Measurements from ENCODE around the gene MAPK8IP1. TPM values are rescaled to one million over a fixed set of nuclear protein-coding genes. Genes with fewer than 3 reads are reported as not detected.
A peak's percentile ranks its signal among the peaks of the same experiment; 100 is the strongest.

Gene MAPK8IP1
- total RNA-seq, 1 experiment from 2014 or later, result 13.6 TPM

DNA sequence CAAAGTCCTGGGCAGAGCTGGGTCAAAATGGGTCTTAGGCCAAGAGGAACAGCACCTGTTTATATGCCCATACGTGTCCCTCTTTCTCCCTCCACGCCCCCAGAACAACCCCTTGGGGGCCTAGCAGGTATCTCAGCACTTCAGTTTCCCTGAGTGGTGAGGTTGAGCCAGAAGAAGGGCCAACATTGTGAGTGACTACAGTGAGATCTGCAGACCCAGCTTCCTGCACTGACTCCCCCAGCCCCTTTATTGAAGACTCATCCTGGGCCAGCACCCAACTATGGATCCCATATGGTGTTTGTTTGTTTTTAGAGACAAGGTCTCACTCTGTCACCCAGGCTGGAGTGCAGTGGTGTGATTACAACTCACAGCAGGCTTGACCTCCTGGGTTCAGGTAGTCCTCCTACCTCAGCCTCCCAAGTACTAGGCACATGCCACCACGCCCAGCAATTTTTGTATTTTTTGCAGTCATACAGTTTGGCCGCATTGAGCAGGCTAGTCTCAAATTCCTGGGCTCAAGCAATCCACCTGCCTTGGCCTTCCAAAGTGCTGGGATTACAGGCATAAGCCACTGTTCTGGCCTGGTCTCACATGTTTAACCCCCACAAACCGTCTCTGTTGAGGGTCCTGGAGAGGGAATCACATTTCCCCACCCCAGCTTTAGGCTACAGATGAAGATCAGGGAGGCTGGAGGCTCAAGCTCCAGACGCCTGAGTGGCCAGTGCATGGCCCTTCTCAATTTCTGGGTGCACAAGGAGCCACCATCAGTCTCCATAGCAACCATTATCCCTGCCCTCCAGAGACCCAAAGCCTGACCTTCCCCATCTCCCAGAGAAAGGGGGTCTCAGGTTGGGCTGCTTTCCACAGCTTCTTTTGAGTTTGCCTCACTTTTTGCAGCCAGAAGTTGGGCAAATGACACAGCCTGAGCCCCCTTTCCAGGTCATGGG lies 35.4 kb downstream of the MAPK8IP1 start:
- TF ChIP-seq EZH2 (IDR thresholded peaks at IDR 0.05; ENCODE audit: low read depth), result no peak
- TF ChIP-seq, protein P1, sequence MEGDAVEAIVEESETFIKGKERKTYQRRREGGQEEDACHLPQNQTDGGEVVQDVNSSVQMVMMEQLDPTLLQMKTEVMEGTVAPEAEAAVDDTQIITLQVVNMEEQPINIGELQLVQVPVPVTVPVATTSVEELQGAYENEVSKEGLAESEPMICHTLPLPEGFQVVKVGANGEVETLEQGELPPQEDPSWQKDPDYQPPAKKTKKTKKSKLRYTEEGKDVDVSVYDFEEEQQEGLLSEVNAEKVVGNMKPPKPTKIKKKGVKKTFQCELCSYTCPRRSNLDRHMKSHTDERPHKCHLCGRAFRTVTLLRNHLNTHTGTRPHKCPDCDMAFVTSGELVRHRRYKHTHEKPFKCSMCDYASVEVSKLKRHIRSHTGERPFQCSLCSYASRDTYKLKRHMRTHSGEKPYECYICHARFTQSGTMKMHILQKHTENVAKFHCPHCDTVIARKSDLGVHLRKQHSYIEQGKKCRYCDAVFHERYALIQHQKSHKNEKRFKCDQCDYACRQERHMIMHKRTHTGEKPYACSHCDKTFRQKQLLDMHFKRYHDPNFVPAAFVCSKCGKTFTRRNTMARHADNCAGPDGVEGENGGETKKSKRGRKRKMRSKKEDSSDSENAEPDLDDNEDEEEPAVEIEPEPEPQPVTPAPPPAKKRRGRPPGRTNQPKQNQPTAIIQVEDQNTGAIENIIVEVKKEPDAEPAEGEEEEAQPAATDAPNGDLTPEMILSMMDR (conservative IDR thresholded peaks at IDR 0.05), result no peak
- Histone ChIP-seq H3K36me3 (ENCODE audit: low read depth) (no peaks in the 10 kb centered on the region), H3F3A (ENCODE audit: insufficient read depth, low read depth) (peaks cover 26% of the 10 kb centered on the region; the same call in 1 of the 2 replicates), H3K79me2 (ENCODE audit: low read depth) (peaks cover 18% of the 10 kb centered on the region), H3K4me3 (no peak overlapping the region), H3K4me2 (no peak overlapping the region), H3K27me3 (ENCODE audit: insufficient read depth, low read depth) (no peaks in the 10 kb centered on the region), H3K27ac (no peak overlapping the region), H3K9me2 (ENCODE audit: insufficient read depth) (no peaks in the 10 kb centered on the region), H2AFZ (no peak overlapping the region), H3K9me3 (ENCODE audit: insufficient read depth, low read depth) (no peaks in the 10 kb centered on the region), H4K20me1 (ENCODE audit: insufficient read depth) (no peaks in the 10 kb centered on the region), H3K4me1 (replicated peaks; ENCODE audit: insufficient read depth) (peaks cover 9% of the 10 kb centered on the region; the same call in 1 of the 2 replicates)
- ChIA-PET POLR2A (ENCODE audit: unreplicated experiment) (no interaction called here), CTCF (no interaction called here)
- intact Hi-C loops (cut with micrococcal nuclease; ENCODE audit: unreplicated experiment), result no loop called here
- DNase-seq, result no peak
- no TSS peak for BruUV-seq (replicated peaks)

DNA sequence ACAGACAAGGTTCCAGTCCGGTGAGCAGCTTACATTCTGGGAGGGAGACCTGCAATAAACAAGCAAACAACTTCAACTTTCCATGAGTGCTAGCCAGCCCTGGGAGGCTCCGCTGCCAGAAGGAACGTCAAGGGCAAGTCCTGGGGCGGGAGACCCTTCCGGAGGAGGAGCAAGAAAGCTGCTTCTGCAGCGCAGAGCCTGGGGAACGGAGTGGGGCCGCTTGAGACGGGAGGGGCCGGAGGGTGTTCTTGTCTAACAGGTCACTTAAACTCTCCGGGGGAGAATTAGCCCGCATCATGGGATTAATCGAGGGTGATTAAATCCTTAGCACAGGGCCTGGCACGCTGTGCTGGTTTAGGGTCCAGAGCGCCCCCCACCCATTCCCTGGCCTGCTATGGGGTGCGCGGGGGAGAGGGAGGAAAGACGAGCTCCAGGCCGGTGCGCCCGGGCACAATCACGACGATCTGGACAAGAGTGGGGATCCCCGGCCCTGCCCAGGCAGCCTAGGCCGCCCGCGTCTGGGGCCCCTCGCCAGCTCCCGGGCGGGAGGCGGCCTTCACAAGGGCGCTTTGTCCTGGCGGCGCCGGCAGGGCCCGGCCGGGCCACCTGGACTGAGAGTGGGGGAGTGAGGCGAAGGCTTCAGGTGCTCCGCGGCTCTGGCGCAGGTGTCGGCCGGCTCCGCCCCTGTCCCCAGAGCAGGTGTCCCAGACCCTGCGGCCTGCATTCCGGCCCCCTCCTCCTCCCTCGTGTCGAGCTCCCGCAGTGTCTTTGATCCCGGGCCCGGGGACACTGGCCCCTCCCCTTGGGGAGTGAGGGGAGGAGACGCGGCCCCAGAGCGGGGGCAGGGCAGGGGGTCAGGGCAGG lies 36.3 kb downstream of the MAPK8IP1 start:
- peaks cover 2% of the 10 kb centered on the region; the same call in 1 of the 2 replicates for H3K4me1 ChIP-seq (replicated peaks; ENCODE audit: insufficient read depth)
- H2AFZ ChIP-seq, result peak overlapping the region; percentile 85
- POLR2A ChIA-PET (ENCODE audit: unreplicated experiment), result interaction anchor here (0.6 kb wide), 1 partner anchor 238 kb away, joined by 4 read pairs; no protein-coding TSS in a partner anchor
- no TSS peak for BruUV-seq (replicated peaks)
- intact Hi-C loops (cut with micrococcal nuclease; ENCODE audit: unreplicated experiment), result no loop called here
- H4K20me1 ChIP-seq (ENCODE audit: insufficient read depth), result no peaks in the 10 kb centered on the region
- H3K9me3 ChIP-seq (ENCODE audit: insufficient read depth, low read depth), result no peaks in the 10 kb centered on the region
- H3K4me2 ChIP-seq, result peak overlapping the region; percentile 89
- TF ChIP-seq EZH2 (IDR thresholded peaks at IDR 0.05; ENCODE audit: low read depth), result no peak
- TF ChIP-seq, protein P1 (conservative IDR thresholded peaks at IDR 0.05), result no peak
- H3K4me3 ChIP-seq, result peak overlapping the region; percentile 72
- no peaks in the 10 kb centered on the region for H3K27me3 ChIP-seq (ENCODE audit: insufficient read depth, low read depth)
- peak; percentile 59 to 74 for DNase-seq
- CTCF ChIA-PET, result interaction anchor here (0.6 kb wide), 1 partner anchor 20 kb away, joined by 4 read pairs; no protein-coding TSS in a partner anchor
- H3K9me2 ChIP-seq (ENCODE audit: insufficient read depth), result no peaks in the 10 kb centered on the region
- peaks cover 8% of the 10 kb centered on the region for H3K79me2 ChIP-seq (ENCODE audit: low read depth)
- no peak overlapping the region for H3K27ac ChIP-seq
- H3F3A ChIP-seq (ENCODE audit: insufficient read depth, low read depth), result peaks cover 26% of the 10 kb centered on the region; the same call in 1 of the 2 replicates
- no peaks in the 10 kb centered on the region for H3K36me3 ChIP-seq (ENCODE audit: low read depth)

DNA sequence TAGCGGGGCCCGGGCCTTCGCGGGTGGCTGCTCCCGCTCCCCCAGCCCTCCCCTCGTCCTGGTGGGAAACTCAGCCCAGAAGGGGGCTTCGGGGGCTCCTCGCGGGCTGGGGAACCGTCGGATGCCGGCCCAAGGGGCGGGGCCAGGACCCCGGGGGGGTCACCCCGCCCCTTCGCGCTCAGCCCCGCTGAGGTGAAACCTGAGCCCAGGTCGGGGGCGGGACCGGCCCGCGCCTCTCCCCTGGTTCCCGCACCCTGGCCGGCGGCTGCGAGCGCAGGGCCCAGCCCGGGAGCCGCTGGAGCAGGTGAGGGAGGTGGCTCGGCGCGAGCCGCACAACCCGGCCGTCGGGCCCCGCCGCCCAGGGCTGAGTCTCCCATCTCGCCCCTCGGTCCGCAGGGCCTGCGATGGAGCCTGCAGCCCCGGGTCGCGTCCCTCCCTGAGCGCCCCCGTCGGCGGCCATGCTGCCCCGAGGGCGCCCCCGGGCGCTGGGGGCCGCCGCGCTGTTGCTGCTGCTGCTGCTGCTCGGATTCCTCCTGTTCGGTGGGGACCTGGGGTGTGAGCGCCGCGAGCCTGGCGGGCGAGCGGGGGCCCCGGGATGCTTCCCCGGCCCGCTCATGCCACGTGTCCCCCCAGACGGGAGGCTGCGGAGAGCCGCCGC lies 37.1 kb downstream of the MAPK8IP1 start, which contains the start of gene LARGE2:
Gene LARGE2, plus strand, starts transcription at position 232 of the 658 bp plus-strand sequence. Its CDS starts 227 bp downstream, at position 459.
- ChIA-PET CTCF (no interaction called here), POLR2A (ENCODE audit: unreplicated experiment) (interaction anchor here (0.6 kb wide), 1 partner anchor 238 kb away, joined by 4 read pairs; no protein-coding TSS in a partner anchor)
- Histone ChIP-seq H3K27me3 (ENCODE audit: insufficient read depth, low read depth) (no peaks in the 10 kb centered on the region), H3K79me2 (ENCODE audit: low read depth) (peaks cover under 1% of the 10 kb centered on the region; the same call in 1 of the 2 replicates), H3K4me2 (peak within 1 kb of the TSS; percentile 89), H3K4me1 (replicated peaks; ENCODE audit: insufficient read depth) (no peaks in the 10 kb centered on the region), H3K9me3 (ENCODE audit: insufficient read depth, low read depth) (no peaks in the 10 kb centered on the region), H3K27ac (no peak within 1 kb of the TSS), H3K36me3 (ENCODE audit: low read depth) (no peaks in the 10 kb centered on the region), H3K9me2 (ENCODE audit: insufficient read depth) (no peaks in the 10 kb centered on the region), H2AFZ (peak within 1 kb of the TSS; percentile 85), H3K4me3 (peak within 1 kb of the TSS; percentile 72), H4K20me1 (ENCODE audit: insufficient read depth) (no peaks in the 10 kb centered on the region), H3F3A (ENCODE audit: insufficient read depth, low read depth) (peaks cover 24% of the 10 kb centered on the region; the same call in 1 of the 2 replicates)
- DNase-seq, result peak in 1 of 2 experiments; percentile 75
- intact Hi-C loops (cut with micrococcal nuclease; ENCODE audit: unreplicated experiment), result no loop called here
- BruUV-seq (replicated peaks), result no TSS peak
- TF ChIP-seq, protein P1 (conservative IDR thresholded peaks at IDR 0.05), result no peak
- no peak for TF ChIP-seq EZH2 (IDR thresholded peaks at IDR 0.05; ENCODE audit: low read depth)

All from PC-9 (cell line).